ENCODE results near the gene SRPK3. TPM values are rescaled to one million over a fixed set of nuclear protein-coding genes. Genes with fewer than 3 reads are reported as not detected.

SRPK3 gene
- total RNA-seq, 4 donors from 2014 or later: 0.49 to 2.1 (median 1.5) TPM

- TF ChIP-seq CTCF (IDR thresholded peaks at IDR 0.05; ENCODE audit: low read depth): no peak
Measured at GRCh38 chrX:153806999-153807575, 26.2 kb downstream of the SRPK3 start.

- TF ChIP-seq CTCF (IDR thresholded peaks at IDR 0.05; ENCODE audit: low read depth): no peak
Measured at GRCh38 chrX:153807976-153808375, 27.1 kb downstream of the SRPK3 start.

- no peak for TF ChIP-seq CTCF (IDR thresholded peaks at IDR 0.05; ENCODE audit: low read depth)
Measured at GRCh38 chrX:153812220-153812619, 31.4 kb downstream of the SRPK3 start.

GRCh38 chrX:153813161-153813560 lies 32.3 kb downstream of the SRPK3 start:
- no peak for TF ChIP-seq CTCF (IDR thresholded peaks at IDR 0.05; ENCODE audit: low read depth)

- no peak for TF ChIP-seq CTCF (IDR thresholded peaks at IDR 0.05; ENCODE audit: low read depth)
Measured at GRCh38 chrX:153814591-153815315, 33.9 kb downstream of the SRPK3 start.

- TF ChIP-seq CTCF (IDR thresholded peaks at IDR 0.05; ENCODE audit: low read depth): no peak
Measured at GRCh38 chrX:153816831-153817690, 36.2 kb downstream of the SRPK3 start.

Measured in subcutaneous adipose tissue (tissue), 4 donors.